ENCODE measurements around the gene GREB1L.

Gene GREB1L

DNA sequence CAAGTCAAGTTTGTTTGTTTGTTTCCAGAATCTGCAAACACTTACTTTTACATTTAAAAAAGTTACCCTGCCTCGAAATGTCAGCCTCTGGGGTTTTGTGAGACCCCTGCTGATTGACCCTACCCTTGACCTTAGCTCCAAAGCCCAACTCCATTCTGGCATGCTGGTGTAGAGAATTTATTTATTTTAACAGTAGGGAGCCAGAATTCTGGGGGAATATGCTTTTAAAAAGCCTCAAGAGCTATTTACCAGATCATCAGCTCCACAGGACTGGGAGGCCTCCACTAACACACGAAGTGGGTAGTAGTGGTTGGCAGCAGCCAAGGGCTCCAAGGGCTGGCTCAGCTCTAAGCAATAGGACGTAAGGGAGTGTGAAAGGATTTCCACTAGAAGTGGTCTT, 23.2 kb upstream of the GREB1L start:
- H3K9me3 Mint-ChIP-seq, result no peaks in the 10 kb centered on the region
- TF ChIP-seq, protein P1, sequence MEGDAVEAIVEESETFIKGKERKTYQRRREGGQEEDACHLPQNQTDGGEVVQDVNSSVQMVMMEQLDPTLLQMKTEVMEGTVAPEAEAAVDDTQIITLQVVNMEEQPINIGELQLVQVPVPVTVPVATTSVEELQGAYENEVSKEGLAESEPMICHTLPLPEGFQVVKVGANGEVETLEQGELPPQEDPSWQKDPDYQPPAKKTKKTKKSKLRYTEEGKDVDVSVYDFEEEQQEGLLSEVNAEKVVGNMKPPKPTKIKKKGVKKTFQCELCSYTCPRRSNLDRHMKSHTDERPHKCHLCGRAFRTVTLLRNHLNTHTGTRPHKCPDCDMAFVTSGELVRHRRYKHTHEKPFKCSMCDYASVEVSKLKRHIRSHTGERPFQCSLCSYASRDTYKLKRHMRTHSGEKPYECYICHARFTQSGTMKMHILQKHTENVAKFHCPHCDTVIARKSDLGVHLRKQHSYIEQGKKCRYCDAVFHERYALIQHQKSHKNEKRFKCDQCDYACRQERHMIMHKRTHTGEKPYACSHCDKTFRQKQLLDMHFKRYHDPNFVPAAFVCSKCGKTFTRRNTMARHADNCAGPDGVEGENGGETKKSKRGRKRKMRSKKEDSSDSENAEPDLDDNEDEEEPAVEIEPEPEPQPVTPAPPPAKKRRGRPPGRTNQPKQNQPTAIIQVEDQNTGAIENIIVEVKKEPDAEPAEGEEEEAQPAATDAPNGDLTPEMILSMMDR (IDR thresholded peaks at IDR 0.05), result no peak
- H3K27ac Mint-ChIP-seq, result no peak overlapping the region
- DNase-seq, result no peak
- peaks cover 4% of the 10 kb centered on the region for H3K36me3 Mint-ChIP-seq (ENCODE audit: low read depth)
- H3K4me1 Mint-ChIP-seq, result peaks cover 27% of the 10 kb centered on the region
- H3K27me3 Mint-ChIP-seq (ENCODE audit: low read depth, poor library complexity), result peaks cover 3% of the 10 kb centered on the region
- peak overlapping the region; percentile 24 for H3K4me3 Mint-ChIP-seq

DNA sequence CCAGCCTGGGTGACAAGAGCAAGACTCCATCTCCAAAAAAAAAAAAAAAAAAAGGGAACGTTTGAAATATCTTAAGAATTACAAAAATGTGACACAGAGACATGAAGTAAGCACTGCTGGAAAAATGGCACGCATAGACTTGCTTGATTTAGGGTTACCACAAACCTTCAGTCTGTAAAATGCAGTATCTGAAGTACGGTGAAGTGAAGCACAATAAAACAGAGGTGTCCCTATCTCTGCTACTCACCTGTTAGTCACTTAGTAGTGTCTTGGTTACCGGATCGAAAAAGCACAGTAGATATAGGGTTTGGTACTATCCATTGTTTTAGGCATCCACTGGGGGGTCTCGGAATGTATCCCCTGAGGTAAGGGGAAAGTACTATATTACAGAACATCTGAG, 11.6 kb upstream of the GREB1L start:
- no peaks in the 10 kb centered on the region for H3K27me3 Mint-ChIP-seq (ENCODE audit: low read depth, poor library complexity)
- no peak overlapping the region for H3K27ac Mint-ChIP-seq
- TF ChIP-seq, protein P1 (IDR thresholded peaks at IDR 0.05), result no peak
- no peak for DNase-seq
- H3K9me3 Mint-ChIP-seq, result peaks cover 44% of the 10 kb centered on the region
- H3K4me3 Mint-ChIP-seq, result no peak overlapping the region
- H3K36me3 Mint-ChIP-seq (ENCODE audit: low read depth), result peaks cover 43% of the 10 kb centered on the region
- no peaks in the 10 kb centered on the region for H3K4me1 Mint-ChIP-seq

DNA sequence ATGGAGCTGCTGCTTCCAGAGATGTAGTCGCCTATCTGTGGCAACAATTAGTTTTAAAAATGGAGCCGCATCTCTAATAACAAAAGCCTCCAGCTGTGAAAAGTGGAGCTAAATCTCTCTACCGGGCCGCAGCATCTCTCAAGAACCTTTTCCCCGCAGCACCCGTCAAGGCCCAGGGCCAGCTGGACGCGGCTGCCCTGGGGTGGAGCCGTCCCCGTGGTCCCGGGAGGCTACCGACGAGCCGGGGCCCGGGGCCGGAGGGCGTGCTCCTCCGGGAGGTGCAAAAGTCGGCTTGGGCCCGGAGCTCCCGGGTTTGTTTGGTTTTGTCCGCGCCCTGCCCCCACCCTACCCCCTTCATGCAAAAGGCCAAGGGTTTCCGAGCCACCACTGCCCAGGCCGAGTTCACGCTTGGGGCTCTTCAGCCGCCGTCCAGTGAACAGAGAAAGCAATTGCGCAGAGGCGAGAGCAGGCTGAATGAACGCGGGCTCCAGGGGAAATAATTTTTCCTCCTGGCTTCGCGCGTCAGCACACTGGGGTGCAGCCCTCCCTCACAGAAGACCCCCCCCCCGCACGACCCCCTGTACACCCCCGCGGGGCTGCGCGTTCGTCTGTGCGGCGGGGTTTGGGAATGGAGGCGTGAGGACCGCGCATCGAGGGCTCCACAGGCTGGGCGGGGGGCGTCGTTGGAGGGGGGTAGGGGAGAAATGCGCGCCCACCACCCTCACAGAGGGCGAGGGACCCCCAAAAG, 557 bp upstream of the GREB1L start:
- peaks cover 27% of the 10 kb centered on the region for H3K9me3 Mint-ChIP-seq
- H3K27ac Mint-ChIP-seq, result peak overlapping the region; percentile 83
- H3K27me3 Mint-ChIP-seq (ENCODE audit: low read depth, poor library complexity), result peaks cover 8% of the 10 kb centered on the region

DNA sequence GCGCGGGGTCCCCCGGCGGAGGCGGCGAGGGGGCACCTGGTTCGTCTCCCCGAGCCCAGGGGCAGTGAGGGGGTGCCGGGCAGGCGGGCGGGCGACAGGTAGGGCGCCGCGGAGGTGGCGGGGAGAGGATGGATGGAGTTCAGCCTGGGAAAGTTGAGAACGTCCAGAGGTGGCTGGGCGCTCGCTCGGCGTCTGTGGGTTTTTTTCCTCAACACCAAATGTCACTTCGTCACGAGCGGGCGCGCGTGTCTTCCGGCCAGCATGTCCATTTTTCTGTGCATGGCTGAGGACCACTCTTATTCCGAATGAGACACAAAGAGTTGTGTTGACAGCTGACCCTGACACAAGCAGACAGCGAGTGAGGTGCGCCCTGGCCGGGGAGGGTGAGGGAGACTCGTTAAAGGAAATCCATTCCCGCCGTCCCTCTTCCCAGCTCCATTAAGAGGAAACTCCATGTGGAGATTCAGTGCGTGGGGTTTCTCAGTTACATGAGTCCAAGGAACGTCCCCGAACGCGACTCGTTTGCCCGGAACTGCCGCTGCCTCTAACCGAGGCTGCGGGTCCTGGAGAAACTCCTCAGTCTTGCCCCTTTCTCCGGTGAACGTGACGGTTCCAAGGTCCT, 859 bp downstream of the GREB1L start:
- no peak for DNase-seq
- Mint-ChIP-seq H3K9me3 (peaks cover 13% of the 10 kb centered on the region), H3K27me3 (ENCODE audit: low read depth, poor library complexity) (peaks cover 8% of the 10 kb centered on the region), H3K4me1 (peaks cover 49% of the 10 kb centered on the region), H3K36me3 (ENCODE audit: low read depth) (peaks cover 26% of the 10 kb centered on the region), H3K27ac (peak overlapping the region; percentile 78), H3K4me3 (peak overlapping the region; percentile 96)
- TF ChIP-seq, protein P1 (IDR thresholded peaks at IDR 0.05), result no peak

More for the DNA sequence above, 557 bp upstream of the GREB1L start:
- peak; percentile 70 for DNase-seq
- Mint-ChIP-seq H3K4me3 (peak overlapping the region; percentile 96), H3K4me1 (peaks cover 39% of the 10 kb centered on the region), H3K36me3 (ENCODE audit: low read depth) (peaks cover 30% of the 10 kb centered on the region)
- TF ChIP-seq, protein P1 (IDR thresholded peaks at IDR 0.05), result no peak

DNA sequence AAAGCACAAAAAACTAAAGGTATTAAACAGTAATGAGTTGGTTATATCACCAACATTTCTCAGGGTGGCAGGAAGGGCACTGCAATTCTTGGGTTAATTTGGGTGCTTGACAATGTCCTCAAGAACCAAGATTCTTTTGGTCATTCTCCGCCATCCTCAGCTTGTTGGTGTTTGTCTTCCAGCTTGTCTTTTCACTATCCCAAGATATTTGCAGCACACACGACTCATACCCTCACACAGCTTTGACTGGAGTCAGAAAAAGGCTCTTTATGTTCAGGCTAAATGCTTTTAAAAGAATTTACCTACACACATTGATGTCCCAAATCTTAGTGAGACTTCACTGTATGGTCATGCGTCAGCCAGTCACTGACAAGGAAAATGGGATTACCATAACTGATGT, 12.5 kb downstream of the GREB1L start:
- peak overlapping the region; percentile 27 for H3K27ac Mint-ChIP-seq
- H3K36me3 Mint-ChIP-seq (ENCODE audit: low read depth), result peaks cover 14% of the 10 kb centered on the region
- TF ChIP-seq, protein P1 (IDR thresholded peaks at IDR 0.05), result no peak
- H3K27me3 Mint-ChIP-seq (ENCODE audit: low read depth, poor library complexity), result no peaks in the 10 kb centered on the region
- peaks cover 57% of the 10 kb centered on the region for H3K4me1 Mint-ChIP-seq
- H3K9me3 Mint-ChIP-seq, result no peaks in the 10 kb centered on the region
- no peak for DNase-seq
- no peak overlapping the region for H3K4me3 Mint-ChIP-seq
